Measurements from ENCODE around the gene SYT12. TPM values are rescaled to one million over a fixed set of nuclear protein-coding genes. Genes with fewer than 3 reads are reported as not detected.

SYT12 gene
- total RNA-seq, 1 donor from 2014 or later, result 0.40 TPM

DNA sequence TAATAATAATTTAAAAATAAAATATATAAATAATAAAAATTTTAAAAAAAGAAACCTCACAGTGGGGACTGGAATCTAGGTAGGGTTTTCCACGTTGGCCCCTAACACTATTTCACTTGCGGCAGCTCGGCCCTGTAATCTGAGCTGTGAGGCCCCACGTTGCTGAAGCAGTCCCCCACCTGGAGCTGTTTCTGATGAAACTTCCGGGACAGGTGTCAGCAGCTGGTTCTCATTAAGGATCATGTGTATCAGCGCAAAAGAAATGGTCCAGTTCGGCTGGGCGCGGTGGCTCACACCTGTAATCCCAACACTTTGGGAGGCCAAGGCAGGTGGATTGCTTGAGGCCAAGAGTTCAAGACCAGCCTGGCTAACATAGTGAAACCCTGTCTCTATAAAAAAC lies 51.0 kb downstream of the SYT12 start:
- no peak overlapping the region for H3K4me3 Mint-ChIP-seq
- peaks cover 4% of the 10 kb centered on the region for H3K4me1 Mint-ChIP-seq
- H3K27me3 Mint-ChIP-seq (ENCODE audit: low read depth), result no peaks in the 10 kb centered on the region
- H3K9me3 Mint-ChIP-seq, result no peaks in the 10 kb centered on the region
- H3K27ac Mint-ChIP-seq, result no peak overlapping the region
- H3K36me3 Mint-ChIP-seq, result peaks cover 5% of the 10 kb centered on the region
- TF ChIP-seq, protein P1, sequence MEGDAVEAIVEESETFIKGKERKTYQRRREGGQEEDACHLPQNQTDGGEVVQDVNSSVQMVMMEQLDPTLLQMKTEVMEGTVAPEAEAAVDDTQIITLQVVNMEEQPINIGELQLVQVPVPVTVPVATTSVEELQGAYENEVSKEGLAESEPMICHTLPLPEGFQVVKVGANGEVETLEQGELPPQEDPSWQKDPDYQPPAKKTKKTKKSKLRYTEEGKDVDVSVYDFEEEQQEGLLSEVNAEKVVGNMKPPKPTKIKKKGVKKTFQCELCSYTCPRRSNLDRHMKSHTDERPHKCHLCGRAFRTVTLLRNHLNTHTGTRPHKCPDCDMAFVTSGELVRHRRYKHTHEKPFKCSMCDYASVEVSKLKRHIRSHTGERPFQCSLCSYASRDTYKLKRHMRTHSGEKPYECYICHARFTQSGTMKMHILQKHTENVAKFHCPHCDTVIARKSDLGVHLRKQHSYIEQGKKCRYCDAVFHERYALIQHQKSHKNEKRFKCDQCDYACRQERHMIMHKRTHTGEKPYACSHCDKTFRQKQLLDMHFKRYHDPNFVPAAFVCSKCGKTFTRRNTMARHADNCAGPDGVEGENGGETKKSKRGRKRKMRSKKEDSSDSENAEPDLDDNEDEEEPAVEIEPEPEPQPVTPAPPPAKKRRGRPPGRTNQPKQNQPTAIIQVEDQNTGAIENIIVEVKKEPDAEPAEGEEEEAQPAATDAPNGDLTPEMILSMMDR (IDR thresholded peaks at IDR 0.05; ENCODE audit: unreplicated experiment), result no peak
- no peak for DNase-seq (ENCODE audit: low spot score in 2 of 2, unreplicated experiment in 2 of 2)

DNA sequence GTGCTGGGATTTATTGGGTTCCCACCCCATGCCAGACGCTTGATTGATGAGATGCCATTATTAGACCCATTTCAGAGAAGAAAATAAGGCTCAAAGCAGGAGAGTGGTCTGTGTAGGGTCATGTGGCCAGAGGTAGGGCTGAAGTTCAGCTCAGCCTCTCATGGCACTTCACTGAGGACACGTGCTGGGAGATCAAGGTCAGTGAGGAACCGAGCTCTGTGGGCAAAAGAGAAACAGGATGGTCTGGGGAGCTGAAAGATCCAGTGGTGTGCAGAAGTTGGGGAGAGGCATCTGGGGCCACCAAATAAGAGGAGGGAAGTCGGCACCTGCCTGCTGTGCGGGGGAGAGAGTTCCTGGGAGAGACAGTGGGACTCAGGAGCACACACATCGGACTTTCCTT lies 53.3 kb downstream of the SYT12 start:
- no peaks in the 10 kb centered on the region for H3K27me3 Mint-ChIP-seq (ENCODE audit: low read depth)
- peaks cover 4% of the 10 kb centered on the region for H3K4me1 Mint-ChIP-seq

DNA sequence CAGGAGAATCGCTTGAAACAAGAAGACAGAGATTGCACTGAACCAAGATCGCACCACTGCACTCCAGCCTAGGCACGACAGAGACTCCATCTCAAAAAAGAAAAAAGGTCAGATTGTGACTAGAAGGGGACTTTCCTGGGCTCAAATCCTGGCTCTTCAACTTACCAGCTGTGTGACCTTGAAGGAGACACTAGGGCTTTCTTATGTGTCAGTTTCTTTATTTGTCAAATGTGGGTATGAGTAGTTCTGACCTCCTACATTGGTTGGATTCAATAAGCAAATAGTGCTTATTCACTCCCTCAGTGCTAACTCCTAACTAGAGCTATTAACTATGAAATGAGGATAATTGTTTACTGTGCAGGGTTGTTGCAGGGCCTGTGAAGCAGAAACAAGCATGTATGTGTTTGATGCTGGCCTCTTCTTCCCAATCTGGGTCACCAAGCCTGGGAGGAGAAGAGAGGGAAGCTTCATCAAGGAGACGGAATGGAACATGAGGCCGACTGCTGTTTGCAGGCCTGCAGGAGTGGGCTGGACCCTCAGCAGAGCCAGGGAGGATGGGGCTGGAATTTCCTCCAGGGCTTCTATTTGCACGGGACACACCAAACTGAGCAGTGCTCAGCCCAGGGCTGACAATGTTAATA lies 56.3 kb downstream of the SYT12 start:
- Mint-ChIP-seq H3K4me3 (no peak overlapping the region), H3K4me1 (peaks cover 16% of the 10 kb centered on the region), H3K27ac (no peak overlapping the region), H3K27me3 (ENCODE audit: low read depth) (no peaks in the 10 kb centered on the region), H3K36me3 (no peaks in the 10 kb centered on the region), H3K9me3 (no peaks in the 10 kb centered on the region)
- no peak for DNase-seq (ENCODE audit: low spot score in 2 of 2, unreplicated experiment in 2 of 2)
- TF ChIP-seq, protein P1 (IDR thresholded peaks at IDR 0.05; ENCODE audit: unreplicated experiment), result no peak

More for the DNA sequence above, 53.3 kb downstream of the SYT12 start:
- peaks cover 3% of the 10 kb centered on the region for H3K36me3 Mint-ChIP-seq
- H3K27ac Mint-ChIP-seq, result no peak overlapping the region
- no peaks in the 10 kb centered on the region for H3K9me3 Mint-ChIP-seq
- DNase-seq (ENCODE audit: low spot score in 2 of 2, unreplicated experiment in 2 of 2), result no peak
- TF ChIP-seq, protein P1 (IDR thresholded peaks at IDR 0.05; ENCODE audit: unreplicated experiment), result no peak
- no peak overlapping the region for H3K4me3 Mint-ChIP-seq

DNA sequence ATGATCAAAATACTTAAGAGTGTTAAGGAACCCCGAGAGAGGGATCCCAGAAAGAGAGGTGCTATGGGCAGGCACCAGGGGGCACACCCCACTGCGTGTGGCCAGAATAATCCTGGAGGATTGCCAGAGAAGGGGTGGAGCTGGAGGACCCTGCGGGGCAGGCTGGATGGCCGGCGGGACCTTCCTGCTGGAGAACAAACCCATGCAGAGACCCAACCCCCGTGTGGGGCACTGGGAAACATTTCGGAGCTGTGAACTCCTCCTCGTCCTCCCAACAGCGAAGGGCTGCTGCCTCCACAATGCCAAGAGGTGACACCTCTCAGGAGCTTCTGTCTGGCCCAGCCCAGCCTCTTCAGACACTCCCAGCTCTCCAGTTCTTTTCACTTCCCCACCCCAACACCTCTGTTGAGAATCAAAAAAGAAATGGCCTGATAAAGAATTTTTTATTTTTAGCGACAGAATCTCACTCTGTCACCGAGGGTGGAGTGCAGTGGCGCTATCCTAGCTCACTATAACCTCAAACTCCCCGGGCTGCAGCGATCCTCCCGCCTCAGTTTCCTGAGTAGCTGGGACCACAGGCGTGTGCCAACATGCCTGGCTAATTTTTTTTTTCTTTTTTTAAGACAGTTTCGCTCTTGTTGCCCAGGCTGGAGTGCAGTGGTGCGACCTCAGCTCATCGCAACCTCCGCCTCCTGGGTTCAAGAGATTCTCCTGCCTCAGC lies 59.3 kb downstream of the SYT12 start:
- Mint-ChIP-seq H3K27ac (no peak overlapping the region), H3K4me1 (peaks cover 16% of the 10 kb centered on the region), H3K4me3 (no peak overlapping the region), H3K9me3 (no peaks in the 10 kb centered on the region), H3K36me3 (no peaks in the 10 kb centered on the region), H3K27me3 (ENCODE audit: low read depth) (no peaks in the 10 kb centered on the region)
- TF ChIP-seq, protein P1 (IDR thresholded peaks at IDR 0.05; ENCODE audit: unreplicated experiment), result no peak
- no peak for DNase-seq (ENCODE audit: low spot score in 2 of 2, unreplicated experiment in 2 of 2)

DNA sequence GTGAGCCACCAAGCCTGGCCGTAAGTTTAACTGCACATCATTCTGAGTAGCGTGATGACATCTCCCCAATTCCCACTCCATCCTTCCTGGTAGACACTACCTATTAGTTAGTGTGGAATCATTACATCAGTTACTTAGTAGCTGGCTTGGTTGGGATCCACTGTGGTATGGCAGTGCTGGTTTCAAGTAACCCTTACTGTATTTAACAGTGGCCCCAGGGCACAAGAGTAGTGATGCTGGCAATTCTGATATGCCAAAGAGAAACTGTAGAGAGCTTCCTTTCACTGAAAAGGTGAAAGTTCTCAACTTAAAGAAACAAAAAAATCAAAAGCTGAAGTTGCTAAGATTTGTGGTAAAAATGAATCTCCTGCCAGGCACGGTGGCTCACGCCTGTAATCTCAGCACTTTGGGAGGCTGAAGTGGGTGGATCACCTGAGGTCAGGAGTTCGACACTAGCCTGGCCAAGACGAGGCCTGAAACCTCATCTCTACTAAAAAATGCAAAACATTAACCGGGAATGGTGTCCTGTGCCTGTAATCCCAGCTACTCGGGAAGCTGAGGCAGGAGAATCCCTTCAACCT lies 60.9 kb downstream of the SYT12 start:
- H3K27me3 Mint-ChIP-seq (ENCODE audit: low read depth), result no peaks in the 10 kb centered on the region
- DNase-seq (ENCODE audit: low spot score in 2 of 2, unreplicated experiment in 2 of 2), result no peak
- no peak overlapping the region for H3K27ac Mint-ChIP-seq
- H3K4me1 Mint-ChIP-seq, result peaks cover 12% of the 10 kb centered on the region
- H3K4me3 Mint-ChIP-seq, result no peak overlapping the region
- H3K36me3 Mint-ChIP-seq, result no peaks in the 10 kb centered on the region
- no peaks in the 10 kb centered on the region for H3K9me3 Mint-ChIP-seq
- TF ChIP-seq, protein P1 (IDR thresholded peaks at IDR 0.05; ENCODE audit: unreplicated experiment), result no peak
